K562 (cell line): ENCODE data around the gene TP53I3.

Source experiments
- ARID1B ChIP-seq: fragments of 450-650 bp; IDR thresholded peaks from 2 replicates; pipeline ENCODE4 v1.6.1; 2016; ENCODE audit warnings: antibody characterized with exemption, mild to moderate bottlenecking, inconsistent platforms
- BRF2 ChIP-seq: IDR thresholded peaks from 3 replicates; pipeline ENCODE4 v1.6.1; 2011; ENCODE audit warnings: borderline replicate concordance, mild to moderate bottlenecking; ENCODE audit not compliant: insufficient read length, insufficient read depth
- CREB5 ChIP-seq: fragments of 250-450 bp; sonication (Bioruptor Pico); IDR thresholded peaks from 2 replicates; pipeline ENCODE4 v1.5.0; 2020; ENCODE audit warnings: mild to moderate bottlenecking
- CTCF ChIP-seq, 3 experiments: IDR thresholded peaks in 2 of 3; conservative IDR thresholded peaks in 1 of 3; 2 replicates each; pipeline ENCODE4 v1.5.1; 2011 to 2012; ENCODE audit warnings: low read length in 3 of 3, mild to moderate bottlenecking in 3 of 3, control low read depth in 2 of 3, improper control_type of control experiment in 1 of 3, inconsistent platforms in 1 of 3, low read depth in 1 of 3, mixed read lengths in 1 of 3, moderate library complexity in 1 of 3; ENCODE audit not compliant: insufficient read depth in 2 of 3
- ELF4 ChIP-seq: fragments of 450-650 bp; formaldehyde crosslinking; IDR thresholded peaks from 2 replicates; pipeline ENCODE4 v1.4.0; 2022; ENCODE audit warnings: missing genetic modification characterization
- EP300 ChIP-seq: IDR thresholded peaks from 2 replicates; pipeline ENCODE4 v1.6.1; 2012; ENCODE audit warnings: low read length, improper control_type of control experiment
- FOXA1 ChIP-seq: fragments of 450-650 bp; IDR thresholded peaks from 2 replicates; pipeline ENCODE4 v1.6.1; 2016; ENCODE audit warnings: mild to moderate bottlenecking, borderline replicate concordance
- FOXA3 ChIP-seq, 2 experiments: fragments of 450-650 bp in 1 of 2; sonication (generic) in 1 of 2; formaldehyde crosslinking; IDR thresholded peaks in 1 of 2; conservative IDR thresholded peaks in 1 of 2; 2 replicates each; pipeline versions ENCODE4 v1.4.0 to v1.8.0; 2020 to 2022; ENCODE audit warnings: mild to moderate bottlenecking in 2 of 2, missing genetic modification reagents in 1 of 2
- MAX ChIP-seq: sonication (generic); formaldehyde crosslinking; IDR thresholded peaks from 2 replicates; pipeline ENCODE4 v1.9.0; 2022; ENCODE audit warnings: mild to moderate bottlenecking, missing genetic modification reagents
- POU5F1 ChIP-seq: fragments of 150-350 bp; IDR thresholded peaks from 2 replicates; pipeline ENCODE4 v1.6.1; 2014; ENCODE audit warnings: borderline replicate concordance, low read length, low read depth, mild to moderate bottlenecking; ENCODE audit not compliant: partially characterized antibody
- SMC3 ChIP-seq: conservative IDR thresholded peaks from 2 replicates; pipeline ENCODE4 v1.6.1; 2011; ENCODE audit warnings: low read depth, low read length, improper control_type of control experiment; ENCODE audit not compliant: insufficient read depth
- SP1 ChIP-seq: sonication (generic); formaldehyde crosslinking; IDR thresholded peaks from 2 replicates; pipeline ENCODE4 v1.8.1; 2022; ENCODE audit warnings: mild to moderate bottlenecking, missing genetic modification reagents
- ZNF184 ChIP-seq: sonication (generic); formaldehyde crosslinking; IDR thresholded peaks from 2 replicates; pipeline ENCODE4 v1.5.0; 2020; ENCODE audit warnings: missing genetic modification reagents

- TF ChIP-seq SMC3 (no peak), SP1 (CRISPR knock-in tag) (no peak), BRF2 (no peak), POU5F1 (no peak), ZNF184 (CRISPR knock-in tag) (no peak), EP300 (no peak), CTCF (IDR thresholded peaks at IDR 0.05 in 2 of 3, conservative IDR thresholded peaks at IDR 0.05 in 1 of 3; ENCODE audit: insufficient read depth in 2 of 3, low read depth in 1 of 3, low read length in 3 of 3) (no peak), MAX (CRISPR knock-in tag) (no peak), ARID1B (no peak), FOXA1 (no peak), FOXA3 (CRISPR knock-in tag; conservative IDR thresholded peaks at IDR 0.05 in 1 of 2, IDR thresholded peaks at IDR 0.05 in 1 of 2) (no peak), CREB5 (no peak), ELF4 (CRISPR knock-in tag) (no peak)
Observed at GRCh38 chr2:24052951-24053350, 31.7 kb downstream of the TP53I3 start.
